GM12872 (cell line): ENCODE results near the gene MUTYH.

Experiments
- CTCF ChIP-seq: IDR thresholded peaks from 3 replicates; pipeline ENCODE4 v1.5.1; 2011; ENCODE audit warnings: low read depth, mild to moderate bottlenecking, low read length, moderate library complexity; ENCODE audit not compliant: insufficient read depth

The MUTYH gene

GRCh38 chr1:45335855-45336324 lies 4.3 kb downstream of the MUTYH start:
- TF ChIP-seq CTCF, result no peak

- no peak for TF ChIP-seq CTCF
Observed at GRCh38 chr1:45334308-45335245, 5.7 kb downstream of the MUTYH start.

- TF ChIP-seq CTCF, result no peak
Observed at GRCh38 chr1:45332346-45332720, 7.9 kb downstream of the MUTYH start.

- TF ChIP-seq CTCF, result no peak
Observed at GRCh38 chr1:45331436-45332345, 8.5 kb downstream of the MUTYH start.

- no peak for TF ChIP-seq CTCF
Observed at GRCh38 chr1:45329445-45329844, 10.8 kb downstream of the MUTYH start.

GRCh38 chr1:45328680-45329079 lies 11.6 kb downstream of the MUTYH start:
- TF ChIP-seq CTCF, result no peak

GRCh38 chr1:45327644-45328515 lies 12.4 kb downstream of the MUTYH start:
- TF ChIP-seq CTCF, result no peak
